CD4-positive, alpha-beta T cell treated with Interleukin-4 for 4 hours (primary cell): ENCODE results near the gene FSTL1.

Source experiments
- DNase-seq: peaks from one replicate; pipeline ENCODE4 v3.0.0-alpha.2; 2020

The FSTL1 gene, protein sequence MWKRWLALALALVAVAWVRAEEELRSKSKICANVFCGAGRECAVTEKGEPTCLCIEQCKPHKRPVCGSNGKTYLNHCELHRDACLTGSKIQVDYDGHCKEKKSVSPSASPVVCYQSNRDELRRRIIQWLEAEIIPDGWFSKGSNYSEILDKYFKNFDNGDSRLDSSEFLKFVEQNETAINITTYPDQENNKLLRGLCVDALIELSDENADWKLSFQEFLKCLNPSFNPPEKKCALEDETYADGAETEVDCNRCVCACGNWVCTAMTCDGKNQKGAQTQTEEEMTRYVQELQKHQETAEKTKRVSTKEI

DNA sequence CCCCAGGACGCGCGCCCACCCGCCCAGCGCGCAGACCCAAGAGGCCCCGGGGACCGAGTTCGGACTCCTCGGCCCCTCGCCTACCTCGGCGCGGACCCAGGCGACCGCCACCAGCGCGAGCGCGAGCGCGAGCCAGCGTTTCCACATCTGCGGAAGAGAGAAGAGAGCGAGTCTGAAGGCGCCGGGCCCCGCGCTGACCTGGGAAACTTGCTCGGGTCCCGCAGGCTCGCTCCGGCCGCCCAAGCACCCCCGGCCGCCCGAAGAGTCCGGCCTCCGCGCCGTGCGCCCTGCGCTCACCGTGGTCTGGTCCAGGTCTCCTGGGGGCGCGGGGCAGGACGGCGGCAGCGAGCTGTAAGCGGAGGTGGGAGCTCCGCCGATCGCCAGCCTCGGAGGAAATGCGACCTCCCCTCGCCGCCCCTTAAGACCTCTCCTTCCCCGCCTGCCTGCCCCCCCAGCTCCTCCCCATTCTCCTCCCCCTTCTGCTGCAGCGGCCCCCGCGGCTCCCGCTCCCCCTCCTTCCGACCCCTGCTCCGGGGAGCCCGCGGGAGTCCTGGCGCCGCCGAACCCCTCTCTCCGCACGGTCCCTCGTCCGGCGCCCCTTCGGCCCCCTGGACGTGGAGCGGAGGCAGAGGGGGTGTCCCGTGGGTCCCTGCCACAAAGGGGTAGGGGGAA is at the start of gene FSTL1:
FSTL1 (minus strand) TSS at position 393 of the 672 bp plus-strand sequence; CDS start at position 147, 246 bp downstream.
- no peak for DNase-seq

DNA sequence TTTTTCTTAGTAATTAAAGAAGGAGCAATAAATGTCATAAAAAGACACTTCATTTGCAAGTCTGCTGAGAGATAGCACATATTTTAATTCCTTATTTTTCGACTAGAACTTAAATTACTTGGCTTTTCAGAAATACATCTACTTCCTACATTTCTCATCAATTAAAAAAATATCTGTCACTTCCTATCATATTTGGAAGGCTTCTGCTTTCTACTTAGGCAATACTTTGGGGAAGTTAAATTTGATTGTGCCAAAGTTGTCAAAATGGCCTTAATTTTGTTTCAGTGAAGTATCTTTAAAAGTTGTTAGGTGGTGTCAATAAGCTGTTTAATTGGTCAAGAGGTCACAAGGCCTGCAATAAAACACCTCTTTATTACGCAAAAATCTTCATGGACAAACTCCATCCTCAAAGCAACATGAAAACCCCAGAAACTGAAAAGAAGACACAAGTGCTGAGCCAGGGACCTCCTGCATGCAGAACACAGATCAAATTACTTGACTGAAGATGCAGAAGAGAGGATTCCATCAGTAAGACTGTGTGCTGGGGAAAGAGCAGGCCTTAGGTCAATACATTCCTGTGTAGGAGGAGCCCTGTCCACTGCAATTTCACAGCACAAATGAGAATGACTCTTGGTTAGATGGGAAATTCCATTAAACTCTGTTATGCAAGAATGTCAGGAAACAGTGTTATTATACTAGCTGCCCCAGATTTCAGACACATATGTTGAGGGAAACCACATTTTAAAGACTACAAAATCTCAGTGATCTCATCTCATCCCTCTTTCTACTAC is 48.0 kb upstream of the FSTL1 start:
- DNase-seq = no peak

DNA sequence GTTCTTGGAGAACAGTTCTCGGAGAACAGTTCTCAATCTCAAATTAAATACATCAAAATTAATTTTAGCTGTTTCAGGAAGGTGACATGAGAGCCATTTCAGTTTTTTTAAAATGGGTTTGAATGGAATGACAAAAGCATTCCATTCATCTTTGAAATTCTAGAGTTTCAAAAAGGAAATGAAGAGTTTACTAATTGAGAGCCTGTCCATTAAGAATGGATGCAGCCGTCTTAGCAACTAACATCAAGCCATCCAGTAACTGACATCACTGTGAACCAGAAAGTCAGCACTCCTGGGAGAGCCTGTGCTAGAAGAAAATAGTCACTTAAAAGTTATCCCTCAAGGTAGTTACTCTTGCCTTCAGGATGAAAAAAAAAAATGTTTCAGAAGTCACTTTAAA is 47.0 kb upstream of the FSTL1 start:
- no peak for DNase-seq

DNA sequence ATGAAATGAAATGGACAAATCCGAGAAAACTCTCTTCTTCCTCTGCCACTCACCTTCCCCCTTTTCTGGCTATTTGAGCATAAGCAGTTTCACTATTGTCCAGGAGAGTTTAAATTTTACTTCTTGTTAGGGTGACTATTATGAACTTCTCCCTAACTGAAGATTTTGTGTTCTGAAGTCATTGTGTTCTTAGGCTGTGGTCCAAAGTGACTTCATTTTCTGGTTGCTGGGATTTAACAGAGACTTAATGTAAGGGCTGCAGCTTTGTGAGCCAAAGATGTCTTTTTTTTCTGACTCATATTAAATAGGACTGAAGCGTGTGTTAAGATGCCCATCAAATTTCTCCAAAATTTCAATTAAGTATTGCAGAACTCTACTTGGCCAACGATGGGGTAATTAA is 46.5 kb upstream of the FSTL1 start:
- DNase-seq = no peak

DNA sequence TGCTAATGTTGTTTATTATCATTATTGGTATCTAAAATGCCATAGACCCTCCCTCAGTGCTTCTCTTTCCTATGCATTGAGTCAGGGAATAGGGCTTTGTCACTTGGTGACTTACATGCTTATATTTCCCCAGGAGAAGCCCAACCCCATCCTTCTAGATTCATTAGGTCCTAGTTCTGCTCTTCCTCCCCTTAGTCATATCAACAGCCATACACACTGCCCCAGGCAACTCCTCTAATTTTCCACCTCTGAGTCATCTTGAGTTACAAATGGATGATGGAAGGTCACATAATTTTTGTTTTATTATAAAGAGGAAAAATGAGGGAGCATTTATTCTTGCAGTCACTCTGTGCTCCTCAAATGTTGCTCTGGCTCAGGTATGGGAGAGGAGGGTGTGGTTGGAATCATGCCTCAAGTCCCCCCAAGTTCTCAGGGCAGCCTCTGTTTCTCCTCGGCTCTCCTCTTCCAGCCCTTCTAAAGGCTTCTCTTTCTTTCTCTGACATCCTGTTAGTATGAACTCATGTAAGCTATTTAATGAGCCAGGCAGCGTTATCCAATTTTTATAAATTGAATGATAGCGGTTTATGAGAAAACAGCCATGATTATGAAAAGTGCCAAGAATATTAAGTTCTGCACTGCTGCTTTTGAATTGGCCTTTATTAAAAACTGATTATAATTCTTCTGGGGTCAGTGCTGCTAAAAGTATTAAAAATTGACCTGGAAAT is 45.6 kb upstream of the FSTL1 start:
- DNase-seq = no peak

DNA sequence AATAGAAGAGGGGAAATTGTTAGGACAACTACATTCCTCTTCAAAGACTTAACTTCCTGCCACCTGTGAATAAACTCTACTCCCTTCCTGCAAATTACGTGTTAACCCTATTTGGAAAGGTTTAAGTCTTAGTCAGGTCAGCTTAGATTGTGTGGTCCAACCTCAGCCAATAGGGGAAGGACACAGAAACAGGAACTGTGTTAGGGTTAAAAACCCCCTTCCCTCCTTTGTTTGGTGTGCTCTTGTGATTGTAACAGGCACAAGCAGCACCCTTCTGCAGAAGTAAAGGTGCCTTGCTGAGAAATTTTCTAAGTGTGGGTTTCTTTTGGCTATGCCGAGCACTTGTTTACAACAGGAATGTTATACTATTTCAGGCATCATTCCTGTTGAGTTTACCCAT is 45.0 kb upstream of the FSTL1 start:
- DNase-seq = no peak

DNA sequence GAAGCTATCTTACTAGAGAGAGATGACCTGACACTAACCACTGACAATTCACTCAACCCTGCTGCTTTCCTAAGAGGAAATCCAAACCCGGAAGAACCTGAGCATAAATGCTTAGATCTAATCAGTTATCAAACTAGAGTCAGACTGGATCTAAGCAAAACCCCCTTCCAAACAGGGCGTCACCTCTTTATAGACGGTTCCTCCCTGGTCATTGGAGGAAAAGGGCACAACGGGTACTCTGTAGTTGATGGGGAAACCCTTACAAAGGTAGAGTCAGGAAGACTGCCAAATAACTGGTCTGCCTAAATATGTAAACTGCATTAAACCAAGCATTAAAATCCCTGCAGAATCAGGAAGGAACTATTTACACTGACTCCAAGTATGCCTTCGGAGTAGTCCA is 41.3 kb upstream of the FSTL1 start:
- no peak for DNase-seq

DNA sequence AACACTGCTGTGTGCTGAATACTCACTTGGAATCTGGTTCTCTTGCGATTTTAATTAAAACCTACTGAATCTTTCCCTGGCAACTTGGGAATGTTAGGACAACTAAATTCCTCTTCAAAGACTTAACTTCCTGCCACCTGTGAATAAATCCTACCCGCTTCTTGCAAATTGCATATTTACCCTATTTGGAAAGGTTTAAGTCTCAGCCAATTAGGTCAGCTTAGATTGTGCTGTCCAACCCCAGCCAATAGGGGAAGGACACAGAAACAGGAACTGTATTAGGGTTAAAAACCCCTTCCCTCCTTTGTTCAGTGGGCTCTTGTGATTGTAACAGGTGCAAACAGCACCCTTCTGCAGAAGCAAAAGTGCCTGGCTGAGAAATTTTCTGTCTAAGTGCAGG is 38.6 kb upstream of the FSTL1 start:
- DNase-seq = no peak

DNA sequence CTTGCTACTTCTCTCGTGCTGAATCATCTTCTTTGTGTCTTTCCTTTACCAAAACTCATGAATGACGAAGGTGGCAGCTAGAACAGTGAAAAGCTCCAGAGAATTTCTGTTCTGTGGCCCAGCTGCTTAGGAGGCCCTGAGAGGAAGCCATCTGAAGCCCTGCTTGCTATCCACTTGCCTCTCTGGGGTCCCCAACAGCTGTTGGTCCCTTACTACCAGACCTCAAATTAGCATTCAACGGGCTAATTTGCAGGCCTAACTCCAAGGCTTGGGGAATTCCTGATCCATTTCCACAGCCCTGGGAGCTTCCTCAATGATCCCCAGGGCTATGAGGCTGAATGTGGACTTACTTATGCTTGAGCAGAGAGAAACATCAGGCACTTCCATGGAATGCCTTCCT is 37.5 kb upstream of the FSTL1 start:
- DNase-seq = no peak

DNA sequence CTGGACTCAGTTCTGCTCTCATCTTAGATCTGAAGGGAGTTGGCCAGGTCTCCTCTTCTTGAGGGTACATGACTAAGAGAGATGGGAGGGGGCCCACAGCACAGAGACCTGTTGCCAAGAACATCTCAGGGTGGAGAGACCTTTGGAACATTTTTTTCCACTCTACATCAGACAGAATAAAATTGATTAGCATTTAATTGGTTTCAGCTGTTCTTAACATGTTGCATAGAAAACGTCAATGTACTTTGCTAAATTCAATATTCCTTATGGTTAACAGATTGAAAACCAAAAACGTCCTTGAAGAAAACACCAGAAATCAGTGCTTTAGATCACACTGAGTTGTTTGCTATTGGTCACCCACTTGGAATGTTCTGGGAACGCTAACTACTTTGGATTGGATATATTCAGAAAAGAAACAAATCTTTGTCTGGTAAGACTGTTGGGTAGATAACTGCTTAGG is 36.4 kb upstream of the FSTL1 start:
- no peak for DNase-seq

DNA sequence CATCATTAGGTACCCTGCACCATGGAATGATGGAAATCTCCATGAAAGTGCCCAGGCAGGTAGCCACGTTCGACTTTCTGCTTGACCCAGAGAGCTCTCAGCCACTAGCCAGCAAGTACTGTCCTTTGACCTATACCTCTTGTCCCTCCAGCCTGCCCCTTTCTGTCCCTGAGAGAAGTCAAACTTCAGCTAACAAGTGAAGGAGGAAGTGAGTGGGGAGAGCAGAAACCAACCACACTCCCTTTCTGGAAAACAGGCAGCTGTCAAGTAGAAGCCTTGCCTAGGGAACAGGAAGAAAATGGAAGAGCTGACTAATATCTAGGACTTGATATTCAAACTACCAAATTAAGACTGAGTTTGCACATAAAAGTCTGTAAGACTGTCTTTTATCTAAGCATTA is 30.3 kb upstream of the FSTL1 start:
- DNase-seq = no peak

DNA sequence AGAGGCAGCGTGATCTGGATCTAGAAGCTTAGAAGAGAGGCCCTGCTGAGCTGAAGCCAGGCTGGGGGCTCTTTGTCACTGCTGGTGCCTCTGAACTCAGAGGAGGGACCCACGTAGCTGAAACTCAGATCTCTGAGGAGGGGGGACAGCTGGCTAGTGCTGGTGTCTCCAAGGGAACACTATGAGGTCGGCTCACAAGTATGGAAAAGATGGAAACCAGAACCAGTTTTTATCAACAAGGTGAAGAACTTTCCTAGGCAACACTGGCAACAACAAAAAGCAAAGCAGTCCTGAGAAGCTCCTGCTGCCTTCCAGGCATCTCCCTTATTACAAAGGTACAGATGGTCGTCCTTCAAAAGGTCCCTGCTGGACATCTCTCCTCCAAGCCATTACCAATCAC is 27.0 kb upstream of the FSTL1 start:
- no peak for DNase-seq

DNA sequence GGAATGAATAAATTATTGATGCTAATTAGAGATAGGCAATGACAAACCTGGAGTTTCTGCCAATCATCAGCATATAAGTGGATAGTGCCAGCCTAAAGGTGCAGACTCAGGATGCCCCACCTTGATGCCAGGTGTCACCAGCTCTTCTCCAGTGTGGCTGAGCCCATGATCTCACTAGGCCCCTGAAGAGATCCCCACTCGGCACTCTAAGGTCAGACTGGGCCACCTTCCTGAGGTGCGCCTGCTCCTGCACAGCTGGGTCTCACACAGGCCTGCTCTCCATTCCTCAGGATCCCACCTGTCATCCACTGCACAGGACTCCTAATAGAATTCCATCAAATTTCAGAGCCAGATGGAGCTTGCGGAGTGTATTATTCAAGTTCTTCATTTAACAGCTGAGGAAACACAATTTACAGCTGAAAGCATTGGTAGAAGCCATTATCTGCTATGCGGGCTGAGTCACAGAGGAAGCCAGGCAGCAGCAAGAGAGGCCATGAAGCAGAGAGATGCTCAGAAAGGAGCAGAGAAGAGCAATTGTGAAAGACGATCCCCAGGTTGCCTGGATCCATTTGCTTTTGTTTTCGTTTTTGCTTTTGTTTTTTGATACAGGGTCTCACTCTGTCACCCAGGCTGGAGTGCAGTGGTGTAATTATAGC is 25.1 kb upstream of the FSTL1 start:
- DNase-seq = no peak

DNA sequence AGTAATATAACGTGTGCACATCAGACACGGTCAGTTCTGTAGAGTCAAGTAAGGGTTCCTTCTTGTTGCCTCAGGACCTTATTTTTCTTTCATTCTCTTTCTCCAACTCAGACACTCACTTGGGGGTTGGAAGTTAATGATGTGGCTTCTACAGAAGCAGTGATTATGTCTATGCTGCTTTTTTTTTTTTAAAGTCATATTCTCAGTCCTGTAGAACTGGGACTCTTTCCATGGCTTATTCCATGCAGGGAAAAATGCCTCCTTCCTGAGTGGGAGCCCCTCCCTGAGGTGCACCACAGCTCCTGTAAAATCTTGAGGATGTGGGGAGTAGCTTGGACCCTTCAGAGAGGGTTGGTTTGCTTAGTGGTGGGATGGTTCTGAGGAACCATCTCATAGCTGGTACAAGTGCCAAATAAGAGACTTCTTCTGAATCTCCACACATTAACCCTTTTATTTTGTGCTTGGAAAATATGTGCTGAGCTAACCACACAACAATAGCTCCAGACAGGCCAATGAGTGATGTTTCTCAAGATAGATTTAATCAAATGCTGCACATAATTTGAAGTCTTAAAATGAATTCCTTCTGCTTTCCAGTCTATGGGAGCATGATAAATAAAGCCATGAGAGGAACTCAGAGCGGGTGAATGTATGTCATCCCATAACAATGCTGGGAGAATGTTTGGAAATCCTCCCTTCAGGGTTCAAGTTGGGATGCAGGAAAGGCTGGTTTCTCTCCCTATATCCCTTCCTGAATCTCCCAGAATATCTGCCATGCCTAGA is 23.3 kb upstream of the FSTL1 start:
- no peak for DNase-seq

DNA sequence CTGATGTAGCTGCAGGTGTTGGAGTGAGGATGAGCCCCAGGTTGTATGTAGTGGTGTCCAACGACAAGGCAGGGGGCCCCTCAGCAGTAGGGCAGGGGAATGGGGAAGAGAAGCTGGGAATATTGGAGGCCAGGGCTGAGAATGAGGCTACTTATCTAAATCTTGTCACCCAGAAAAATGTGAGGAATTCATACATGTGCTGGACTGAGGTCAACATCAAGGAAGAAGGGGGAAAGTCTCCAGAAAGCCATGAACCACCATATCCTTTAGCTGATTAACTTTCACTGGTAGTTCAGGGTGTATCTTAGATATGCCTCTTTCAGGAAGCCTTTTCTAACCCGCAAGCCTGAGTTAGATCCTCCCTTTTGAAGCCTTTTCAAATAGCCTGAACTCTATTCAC is 22.6 kb upstream of the FSTL1 start:
- no peak for DNase-seq

DNA sequence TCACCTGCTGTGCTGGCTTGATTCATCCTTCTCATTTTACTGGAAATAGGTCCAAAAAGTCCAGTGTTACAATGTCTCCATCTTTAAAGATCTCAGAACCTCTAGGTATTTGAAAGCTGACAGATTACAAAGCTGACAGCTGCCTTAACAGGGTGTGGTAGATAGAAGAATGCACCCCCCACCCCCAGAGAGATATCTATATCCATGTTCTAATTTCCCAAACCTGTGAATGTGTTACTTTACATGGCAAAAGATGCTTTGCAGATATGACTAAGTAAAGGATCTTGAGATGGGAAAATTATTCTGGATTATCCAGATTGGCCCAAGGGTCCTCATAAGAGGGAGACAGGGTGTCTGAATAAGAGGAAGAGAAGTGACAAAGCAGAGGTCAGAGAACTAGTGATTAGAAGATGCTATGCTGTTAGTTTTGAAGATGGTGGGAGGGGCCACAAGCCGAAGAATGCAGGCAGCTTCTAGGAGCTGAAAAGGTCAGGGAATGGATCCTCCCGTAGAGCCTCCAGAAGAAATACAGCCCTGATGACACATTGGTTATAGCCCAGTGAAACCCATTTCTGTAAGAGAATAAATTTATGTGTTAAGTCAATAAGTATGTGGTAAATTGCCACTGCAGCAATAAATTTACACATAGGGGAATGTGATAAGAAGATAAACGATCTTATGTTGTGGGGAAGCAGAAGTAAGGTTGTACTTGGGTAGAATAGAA is 21.5 kb upstream of the FSTL1 start:
- no peak for DNase-seq

DNA sequence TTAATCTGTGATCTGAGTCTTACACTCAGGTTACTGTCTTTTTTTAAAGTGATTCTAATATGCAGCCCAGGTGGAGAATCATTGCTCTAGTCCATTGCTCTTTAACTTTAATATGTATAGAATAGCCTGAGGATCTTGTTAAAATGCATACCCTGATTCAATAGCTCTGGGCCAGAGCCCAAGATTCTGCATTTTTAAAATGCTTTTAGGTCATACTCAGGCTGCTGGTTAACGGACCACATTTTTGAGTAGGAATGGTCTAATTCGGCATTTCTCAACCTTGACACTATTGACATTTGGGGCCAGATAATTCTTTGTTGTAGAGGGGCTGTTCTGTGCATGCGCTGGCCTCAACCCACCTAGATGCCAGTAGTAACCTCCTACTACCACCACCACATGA is 20.9 kb upstream of the FSTL1 start:
- no peak for DNase-seq

DNA sequence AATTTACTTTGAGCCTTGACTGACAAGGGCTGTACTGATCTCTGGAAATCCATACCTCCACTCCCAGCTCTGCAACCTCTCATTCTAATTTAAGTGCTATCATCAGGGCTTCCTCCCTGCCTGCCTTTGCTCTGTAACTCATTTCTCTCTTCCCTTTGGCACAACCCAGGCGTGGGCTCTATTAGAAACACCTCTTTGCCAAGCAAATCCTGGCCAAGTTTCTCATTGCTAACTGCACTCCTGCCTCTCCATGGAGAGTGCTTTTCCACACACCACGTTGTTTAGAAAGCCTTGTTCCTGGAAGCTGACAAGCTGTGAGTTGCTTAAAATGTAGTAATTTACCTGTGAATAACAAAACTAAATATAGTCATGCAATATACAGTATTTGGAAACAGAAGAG is 20.1 kb upstream of the FSTL1 start:
- no peak for DNase-seq

DNA sequence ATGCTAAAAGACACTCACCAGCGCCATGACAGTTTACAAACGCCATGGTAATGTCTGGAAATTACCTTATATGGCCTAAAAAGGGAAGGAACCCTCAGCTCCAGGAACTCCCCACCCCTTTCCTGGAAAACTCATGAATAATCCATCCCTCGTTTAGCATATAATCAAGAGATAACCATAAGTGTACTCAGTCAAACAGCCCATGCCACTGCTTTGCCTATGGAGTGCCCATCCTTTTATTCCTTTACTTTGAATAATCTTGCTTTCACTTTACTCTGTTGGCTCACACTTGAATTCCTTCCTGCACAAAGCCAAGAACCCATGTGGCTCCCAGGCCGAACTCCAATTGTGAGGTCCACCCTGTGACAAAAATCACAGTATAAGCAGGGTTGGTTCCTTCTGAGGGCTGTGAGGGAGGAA is 19.1 kb upstream of the FSTL1 start:
- no peak for DNase-seq

DNA sequence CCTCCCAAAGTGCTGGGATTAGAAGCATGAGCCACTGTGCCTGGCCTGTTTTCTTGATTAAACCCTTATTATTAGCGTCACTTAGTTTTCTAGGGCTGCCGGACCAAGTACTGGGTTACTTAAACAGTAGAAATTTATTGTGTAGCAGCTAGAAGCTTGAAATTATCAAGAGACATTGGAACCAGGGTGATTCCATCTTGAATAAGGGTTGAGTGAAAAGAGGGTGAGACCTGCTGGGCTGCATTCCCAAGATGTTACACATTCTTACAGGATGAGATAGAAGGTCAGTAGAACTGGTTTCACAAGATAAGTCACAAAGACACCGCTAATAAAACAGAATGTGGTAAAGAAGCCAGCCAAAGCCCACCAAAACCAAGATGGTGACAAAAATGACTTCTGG is 18.6 kb upstream of the FSTL1 start:
- no peak for DNase-seq

DNA sequence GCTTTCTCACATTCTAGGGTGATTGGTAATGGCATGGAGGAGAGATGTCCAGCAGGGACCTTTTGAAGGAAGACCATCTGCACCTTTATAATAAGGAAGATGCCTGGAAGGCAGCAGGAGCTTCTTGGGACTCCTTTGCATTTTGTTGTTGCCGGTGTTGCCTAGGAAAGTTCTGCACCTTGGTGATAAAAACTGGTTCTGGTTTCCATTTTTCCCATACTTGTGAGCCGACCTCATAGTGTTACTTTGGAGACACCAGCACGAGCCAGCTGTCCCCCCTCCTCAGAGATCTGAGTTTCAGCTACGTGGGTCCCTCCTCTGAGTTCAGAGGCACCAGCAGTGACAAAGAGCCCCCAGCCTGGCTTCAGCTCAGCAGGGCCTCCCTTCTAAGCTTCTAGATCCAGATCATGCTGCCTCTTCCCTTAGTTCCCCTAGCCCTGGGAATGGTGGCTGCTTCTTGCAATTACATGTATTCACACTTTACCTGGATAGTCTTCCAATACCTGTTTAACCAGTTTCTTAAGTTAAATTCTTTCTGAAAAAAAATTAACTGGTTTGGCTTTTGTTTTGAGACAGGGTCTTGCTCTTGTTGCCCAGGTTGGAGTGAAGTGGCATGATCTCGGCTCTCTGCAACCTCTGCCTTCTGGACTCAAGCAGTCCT is 18.0 kb upstream of the FSTL1 start:
- DNase-seq = no peak
